K562 (cell line): Measurements from ENCODE around the gene CEP89. TPM values are rescaled to one million over a fixed set of nuclear protein-coding genes. Genes with fewer than 3 reads are reported as not detected.

Source experiments
- ATAC-seq: fragments of 200-7000 bp; cut with Tn5 transposase; 3 replicates; pipeline ENCODE4 v1.9.1; 2020; ENCODE audit warnings: moderate library complexity
- BruUV-seq: library from RNA; stranded (reverse); fragments of 400-500 nt; replicated peaks from 2 replicates; lab custom pipeline; 2021; lab: Mats Ljungman, UMichigan
- CTCF ChIA-PET: fragments of 300-600 bp; formaldehyde crosslinking; extraction: SDS; loops from one replicate; lab custom pipeline; 2021; ENCODE audit warnings: low intra/inter-chr PET ratio; lab: Yijun Ruan, JAX
- POLR2A ChIA-PET: fragments of 300-600, 350-650 bp; sonication (Branson Sonifier 250); formaldehyde crosslinking; extraction: SDS; loops from one replicate; lab custom pipeline; 2021; ENCODE audit warnings: antibody characterized with exemption, inconsistent platforms; lab: Yijun Ruan, JAX
- DNase-seq, 4 experiments: peaks; one replicate each; pipeline versions ENCODE4 v3.0.0 to v3.0.0-alpha.2; 2011 to 2018; ENCODE audit warnings: low spot score in 3 of 4, mixed read lengths in 3 of 4; ENCODE audit errors: extremely low read depth in 1 of 4
- FAIRE-seq: peaks from 2 replicates; lab custom pipeline; 2011; peaks lifted over from hg19 to GRCh38; lab: Jason Lieb, UNC
- H2AFZ ChIP-seq: 2 replicates; pipeline ENCODE4 v1.6.0; 2011; ENCODE audit warnings: low read depth, low read length, control low read depth, inconsistent platforms
- H3K27ac ChIP-seq: fragments of 200-600 bp; 3 replicates; pipeline ENCODE4 v1.8.0; 2011; ENCODE audit warnings: low read depth, mild to moderate bottlenecking, control low read depth, inconsistent platforms, low read length, moderate library complexity, mixed read lengths; ENCODE audit errors: extremely low read depth
- H3K27me3 ChIP-seq, 2 experiments: fragments of 300-600 bp in 1 of 2; 2 replicates in 1 of 2; 3 replicates in 1 of 2; pipeline versions ENCODE4 v1.6.0 to v1.8.0; 2011; ENCODE audit warnings: inconsistent platforms in 2 of 2, low read length in 2 of 2, mild to moderate bottlenecking in 1 of 2, mixed read lengths in 1 of 2, moderate library complexity in 1 of 2; ENCODE audit not compliant: control insufficient read depth in 2 of 2, insufficient read depth in 2 of 2
- H3K36me3 ChIP-seq: fragments of 300-600 bp; 3 replicates; pipeline ENCODE4 v1.8.0; 2011; ENCODE audit warnings: mild to moderate bottlenecking, low read length, inconsistent platforms; ENCODE audit not compliant: control insufficient read depth, insufficient read depth
- H3K4me1 ChIP-seq, 2 experiments: fragments of 200-600 bp in 1 of 2; replicated peaks in 1 of 2; 2 replicates in 1 of 2; 3 replicates in 1 of 2; pipeline versions ENCODE4 v1.5.1 to v1.8.0; 2011; ENCODE audit warnings: inconsistent platforms in 2 of 2, low read length in 2 of 2, mild to moderate bottlenecking in 1 of 2, mixed read lengths in 1 of 2, moderate library complexity in 1 of 2; ENCODE audit not compliant: control insufficient read depth in 2 of 2, insufficient read depth in 2 of 2
- H3K4me2 ChIP-seq: 2 replicates; pipeline ENCODE4 v1.6.1; 2011; ENCODE audit warnings: low read length, control low read depth, inconsistent platforms, mixed read lengths; ENCODE audit not compliant: insufficient read depth
- H3K4me3 ChIP-seq: fragments of 200-600 bp; sonication (generic), shearing (Covaris generic); 2 replicates; pipeline ENCODE4 v1.5.1; 2016; ENCODE audit warnings: control low read depth, inconsistent platforms
- H3K79me2 ChIP-seq: fragments of 200-600 bp; 3 replicates; pipeline ENCODE4 v1.8.0; 2011; ENCODE audit warnings: low read length, inconsistent platforms; ENCODE audit not compliant: control insufficient read depth, insufficient read depth
- H3K9ac ChIP-seq, 2 experiments: 2 replicates each; pipeline versions ENCODE4 v1.6.0 to v1.6.1; 2011; ENCODE audit warnings: low read depth in 2 of 2, low read length in 2 of 2, control low read depth in 1 of 2, inconsistent platforms in 1 of 2, mild to moderate bottlenecking in 1 of 2, mixed read lengths in 1 of 2; ENCODE audit not compliant: insufficient read depth in 1 of 2
- H3K9me1 ChIP-seq: one replicate; pipeline ENCODE4 v1.6.0; 2011; ENCODE audit warnings: inconsistent platforms, mild to moderate bottlenecking, low read length, moderate library complexity; ENCODE audit not compliant: control insufficient read depth, insufficient read depth
- H3K9me3 ChIP-seq: replicated peaks from 2 replicates; pipeline ENCODE4 v1.5.1; 2011; ENCODE audit warnings: low read depth, low read length, inconsistent platforms; ENCODE audit not compliant: control insufficient read depth, insufficient read depth
- H4K20me1 ChIP-seq: replicated peaks from 2 replicates; pipeline ENCODE4 v1.6.1; 2011; ENCODE audit warnings: low read length, inconsistent platforms, mixed read lengths; ENCODE audit not compliant: control insufficient read depth, insufficient read depth
- ATF1 ChIP-seq, 2 experiments: fragments of 450-650 bp in 1 of 2; IDR thresholded peaks; 2 replicates each; pipeline ENCODE4 v1.6.1; 2016; ENCODE audit warnings: missing compliant biosample characterization in 1 of 2, missing genetic modification characterization in 1 of 2
- CBFA2T2 ChIP-seq: fragments of 450-650 bp; conservative IDR thresholded peaks from 2 replicates; pipeline ENCODE4 v1.6.1; 2017; ENCODE audit warnings: mild to moderate bottlenecking
- CHCHD3 ChIP-seq: fragments of 250-450 bp; sonication (Bioruptor Pico); IDR thresholded peaks from 2 replicates; pipeline ENCODE4 v2.1.2; 2022; ENCODE audit warnings: mild to moderate bottlenecking
- EZH2 ChIP-seq: IDR thresholded peaks from 2 replicates; pipeline ENCODE4 v1.6.1; 2012; ENCODE audit warnings: low read depth, mild to moderate bottlenecking, inconsistent platforms, low read length, borderline replicate concordance
- HDAC3 ChIP-seq: fragments of 450-650 bp; IDR thresholded peaks from 2 replicates; pipeline ENCODE4 v1.6.1; 2018; ENCODE audit warnings: borderline replicate concordance, mild to moderate bottlenecking, moderate library complexity; ENCODE audit not compliant: partially characterized antibody
- POLR3A ChIP-seq: IDR thresholded peaks from 2 replicates; pipeline ENCODE4 v1.6.1; 2011; ENCODE audit warnings: borderline replicate concordance, mild to moderate bottlenecking, moderate library complexity; ENCODE audit not compliant: insufficient read length, insufficient read depth; ENCODE audit errors: extremely low read depth
- RBM39 ChIP-seq: fragments of 200-400 bp; formaldehyde crosslinking; optimal IDR thresholded peaks from 2 replicates; pipeline ENCODE3; 2018; ENCODE audit warnings: low read depth, low read length
- ZNF277 ChIP-seq: fragments of 250-450 bp; sonication (Bioruptor Pico); IDR thresholded peaks from 2 replicates; pipeline ENCODE4 v1.8.0; 2022; ENCODE audit warnings: inconsistent platforms, mild to moderate bottlenecking, moderate library complexity, borderline replicate concordance
- WGBS: fragments of 100-300 bp; shearing (Covaris generic); methylation state at CpG from one replicate; pipeline ENCODE4 v1.1.6; 2016; ENCODE audit warnings: low coverage, mixed read lengths; ENCODE audit not compliant: insufficient coverage; ENCODE audit errors: missing lambda C conversion rate; 5-methylcytosine and 5-hydroxymethylcytosine counted together
- in situ Hi-C: fragments of 300-500 bp; cut with MboI; formaldehyde crosslinking; loops from 4 replicates; pipeline ENCODE4 v1.15.0; 2018; ENCODE audit warnings: inconsistent platforms, mixed read lengths
- intact Hi-C: fragments of 100-400 bp; cut with micrococcal nuclease; formaldehyde crosslinking; loops from 2 replicates; pipeline ENCODE4 v1.14.2; 2022
- polyA plus RNA-seq, 8 experiments: library from polyadenylated mRNA; depleted of rRNA in 4 of 8; stranded (reverse) in 5 of 8; unstranded in 3 of 8; fragments of >200 nt; fragmentation: Nextera tagmentation in 2 of 8; fragmentation: Illumina TruSeq in 1 of 8; extraction: Ambion mirVana in 2 of 8; extraction: Trizol in 1 of 8; gene quantifications; 2 replicates each; pipeline versions ENCODE4 v1.2.1 to v1.2.3, GENCODE V29; 2011 to 2014; ENCODE audit warnings: inconsistent platforms in 1 of 8, missing spikeins in 1 of 8
- total RNA-seq, 7 experiments: library from RNA; depleted of rRNA in 6 of 7; stranded (reverse); fragments of >200 nt in 6 of 7; fragmentation: Illumina TruSeq in 2 of 7; extraction: Trizol in 2 of 7; gene quantifications; 2 replicates each; pipeline versions ENCODE4 v1.2.1 to v1.2.3, GENCODE V29; 2011 to 2021; ENCODE audit warnings: low replicate concordance in 1 of 7
- TF ChIP-seq, protein P1 (sequence below): fragments of 450-650 bp; IDR thresholded peaks from 2 replicates; pipeline ENCODE4 v1.6.1; 2017; ENCODE audit warnings: antibody characterized with exemption, mild to moderate bottlenecking

The CEP89 gene
- total and polyA plus RNA-seq, 9 of the 15 experiments (the other 6 are each of a cell fraction or from before 2014, with no cell fraction given), result 5.5 to 15.0 (median 7.2) TPM

- Histone ChIP-seq H3K27ac (no peak overlapping the region), H3K9me3 (no peaks in the 10 kb centered on the region), H3K36me3 (no peaks in the 10 kb centered on the region), H3K9ac (no peak overlapping the region), H3K4me3 (no peak overlapping the region), H2AFZ (no peak overlapping the region), H3K27me3 (peaks cover 24 to 63% of the 10 kb centered on the region in 2 experiments; a peak in 4 of 5 replicates), H3K9me1 (no peaks in the 10 kb centered on the region), H3K79me2 (no peaks in the 10 kb centered on the region), H3K4me2 (no peak overlapping the region), H3K4me1 (peaks cover 0 to 16% of the 10 kb centered on the region in 2 experiments; a peak in 1 of 5 replicates), H4K20me1 (no peaks in the 10 kb centered on the region)
- intact Hi-C loops (no loop called here), in situ Hi-C loops (no loop called here)
- CTCF ChIA-PET, result no interaction called here
- no peak for FAIRE-seq
- BruUV-seq, result no TSS peak
- DNase-seq, result no peak
- ATAC-seq, result no peak
- WGBS, result 21% methylated on average over 13 of the region's 14 CpGs
- TF ChIP-seq, protein P1, sequence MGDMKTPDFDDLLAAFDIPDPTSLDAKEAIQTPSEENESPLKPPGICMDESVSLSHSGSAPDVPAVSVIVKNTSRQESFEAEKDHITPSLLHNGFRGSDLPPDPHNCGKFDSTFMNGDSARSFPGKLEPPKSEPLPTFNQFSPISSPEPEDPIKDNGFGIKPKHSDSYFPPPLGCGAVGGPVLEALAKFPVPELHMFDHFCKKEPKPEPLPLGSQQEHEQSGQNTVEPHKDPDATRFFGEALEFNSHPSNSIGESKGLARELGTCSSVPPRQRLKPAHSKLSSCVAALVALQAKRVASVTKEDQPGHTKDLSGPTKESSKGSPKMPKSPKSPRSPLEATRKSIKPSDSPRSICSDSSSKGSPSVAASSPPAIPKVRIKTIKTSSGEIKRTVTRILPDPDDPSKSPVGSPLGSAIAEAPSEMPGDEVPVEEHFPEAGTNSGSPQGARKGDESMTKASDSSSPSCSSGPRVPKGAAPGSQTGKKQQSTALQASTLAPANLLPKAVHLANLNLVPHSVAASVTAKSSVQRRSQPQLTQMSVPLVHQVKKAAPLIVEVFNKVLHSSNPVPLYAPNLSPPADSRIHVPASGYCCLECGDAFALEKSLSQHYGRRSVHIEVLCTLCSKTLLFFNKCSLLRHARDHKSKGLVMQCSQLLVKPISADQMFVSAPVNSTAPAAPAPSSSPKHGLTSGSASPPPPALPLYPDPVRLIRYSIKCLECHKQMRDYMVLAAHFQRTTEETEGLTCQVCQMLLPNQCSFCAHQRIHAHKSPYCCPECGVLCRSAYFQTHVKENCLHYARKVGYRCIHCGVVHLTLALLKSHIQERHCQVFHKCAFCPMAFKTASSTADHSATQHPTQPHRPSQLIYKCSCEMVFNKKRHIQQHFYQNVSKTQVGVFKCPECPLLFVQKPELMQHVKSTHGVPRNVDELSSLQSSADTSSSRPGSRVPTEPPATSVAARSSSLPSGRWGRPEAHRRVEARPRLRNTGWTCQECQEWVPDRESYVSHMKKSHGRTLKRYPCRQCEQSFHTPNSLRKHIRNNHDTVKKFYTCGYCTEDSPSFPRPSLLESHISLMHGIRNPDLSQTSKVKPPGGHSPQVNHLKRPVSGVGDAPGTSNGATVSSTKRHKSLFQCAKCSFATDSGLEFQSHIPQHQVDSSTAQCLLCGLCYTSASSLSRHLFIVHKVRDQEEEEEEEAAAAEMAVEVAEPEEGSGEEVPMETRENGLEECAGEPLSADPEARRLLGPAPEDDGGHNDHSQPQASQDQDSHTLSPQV, result no peak
- TF ChIP-seq EZH2 (no peak), CBFA2T2 (no peak), ZNF277 (CRISPR knock-in tag) (no peak), CHCHD3 (CRISPR knock-in tag) (no peak), POLR3A (no peak), HDAC3 (no peak), RBM39 (no peak), ATF1 (CRISPR knock-in tag; IDR thresholded peaks at IDR 0.05) (no peak), ATF1 (tag; IDR thresholded peaks at IDR 0.05) (no peak)
- POLR2A ChIA-PET, result no interaction called here
These were observed 109.0 kb downstream of the CEP89 start for GRCh38 chr19:32862741-32863140.
